Heart left ventricle (tissue), 16 donors: Measurements from ENCODE around the gene MYH10. TPM values are rescaled to one million over a fixed set of nuclear protein-coding genes. Genes with fewer than 3 reads are reported as not detected.
A peak's percentile ranks its signal among the peaks of the same experiment; 100 is the strongest.

Source experiments
- ATAC-seq, 4 donors: fragments of 200-7000 bp; cut with Tn5 transposase; one replicate each; pipeline ENCODE4 v1.9.1; 2020 to 2022; ENCODE audit warnings: moderate library complexity in 4 of 4, mild to moderate bottlenecking in 3 of 4, moderate number of reproducible peaks in 1 of 4
- DNase-seq, 5 donors: peaks; one replicate each; pipeline ENCODE4 v3.0.0-alpha.2; 2020
- H3K27ac ChIP-seq, 12 donors: fragments of 200-600 bp; sonication (generic) in 4 of 12; one replicate each; pipeline versions ENCODE4 v1.5.0 to v1.8.0; 2016 to 2022; ENCODE audit warnings: mild to moderate bottlenecking in 2 of 12
- H3K27me3 ChIP-seq, 9 donors: fragments of 200-600 bp; sonication (generic) in 2 of 9; one replicate each; pipeline versions ENCODE4 v1.5.1 to v1.8.0; 2016 to 2022; ENCODE audit warnings: mild to moderate bottlenecking in 3 of 9
- H3K36me3 ChIP-seq, 9 donors: fragments of 200-600 bp; sonication (generic) in 2 of 9; one replicate each; pipeline versions ENCODE4 v1.5.0 to v1.8.0; 2018 to 2022; ENCODE audit warnings: mild to moderate bottlenecking in 2 of 9
- H3K4me1 ChIP-seq, 12 donors: fragments of 200-600 bp; sonication (generic) in 4 of 12; one replicate each; pipeline versions ENCODE4 v1.5.0 to v1.8.0; 2016 to 2022; ENCODE audit warnings: mild to moderate bottlenecking in 3 of 12
- H3K4me3 ChIP-seq, 12 donors: fragments of 200-600 bp; sonication (generic) in 4 of 12; one replicate each; pipeline versions ENCODE4 v1.5.0 to v1.8.0; 2017 to 2022; ENCODE audit warnings: mild to moderate bottlenecking in 9 of 12, moderate library complexity in 4 of 12
- H3K9me3 ChIP-seq, 12 donors: fragments of 200-600 bp; sonication (generic) in 4 of 12; one replicate each; pipeline versions ENCODE4 v1.5.0 to v1.8.0; 2016 to 2022; ENCODE audit warnings: mild to moderate bottlenecking in 1 of 12
- POLR2A ChIP-seq, 2 donors: fragments of 450-650 bp; IDR thresholded peaks; one replicate each; pipeline ENCODE4 v1.6.1; 2017; ENCODE audit warnings: antibody characterized with exemption in 2 of 2, mild to moderate bottlenecking in 2 of 2, moderate library complexity in 2 of 2
- WGBS, 4 donors: extraction: QIAGEN DNeasy Blood & Tissue Kit in 2 of 4; methylation state at CpG; one replicate each; pipeline versions ENCODE4 v1.1.5 to v1.1.7; 2013 to 2018; 5-methylcytosine and 5-hydroxymethylcytosine counted together
- intact Hi-C, 10 donors: fragments of 100-400 bp; cut with DNase I; formaldehyde crosslinking; loops; one replicate each; pipeline versions ENCODE4 v1.11.1 to v1.14.2; 2022
- polyA plus RNA-seq, 2 donors: library from polyadenylated mRNA; stranded (reverse); fragments of 200-250 nt; gene quantifications; one replicate each; pipeline ENCODE4 v1.2.3, GENCODE V29; 2013
- total RNA-seq, 9 donors: library from RNA; depleted of rRNA in 2 of 9; stranded (reverse); fragments of >200 nt in 2 of 9; fragmentation: NEBNext Ultra II Directional in 3 of 9; extraction: Animal tissue kit (Norgen Biotek cat#: 25700) in 3 of 9; gene quantifications; one replicate each; pipeline versions ENCODE4 v1.1.0 to v1.2.4, GENCODE V29; 2016 to 2023
- TF ChIP-seq, protein P1 (sequence below), 12 donors: fragments of 200-600 bp; sonication (generic) in 4 of 12; IDR thresholded peaks; one replicate each; pipeline versions ENCODE4 v1.5.0 to v1.8.0; 2018 to 2022; ENCODE audit warnings: antibody characterized with exemption in 12 of 12, mild to moderate bottlenecking in 5 of 12
- donor health status: ischemic (EF 13 %, LVEDD 7.1; RV severe dilation, severe dysfunction).
- donor health status: healthy with polysubstance abuse.
- donor health status: DM: no; HTN: yes; CAD: no.
- donor health status: DM: no; HTN: no; CAD: no.
- donor health status: ischemic (EF 25% LVEDD 6.9; RV normal size, moderate dysfunction).
- donor health status: ischemic (EF 25% LVEDD 5.7; RV mildly dilated, moderate dysfunction).
- donor health status: healthy.
- donor health status: DM: yes; HTN: yes; CAD: no.
- donor health status: ischemic (EF 35%, LVEDD 5.7; RV mildly dilated, moderate dysfunction).
- donor health status: nonischemic (EF 11% LVEDD 7.7; RV severe dilation, severe dysfunction).
- donor health status: DM: yes; HTN: yes; CAD: no.
- donor health status: PGD.
- donor health status: ischemic (EF 29% LVEDD 5.4; RV normal size, mild dysfunction).
- donor health status: nonischemic (EF 23%, LVEDD 6.1; RV moderate dilation, normal function).

Gene MYH10
- total and polyA plus RNA-seq, 11 donors: 10.6 to 62.1 (median 35.2) TPM

DNA sequence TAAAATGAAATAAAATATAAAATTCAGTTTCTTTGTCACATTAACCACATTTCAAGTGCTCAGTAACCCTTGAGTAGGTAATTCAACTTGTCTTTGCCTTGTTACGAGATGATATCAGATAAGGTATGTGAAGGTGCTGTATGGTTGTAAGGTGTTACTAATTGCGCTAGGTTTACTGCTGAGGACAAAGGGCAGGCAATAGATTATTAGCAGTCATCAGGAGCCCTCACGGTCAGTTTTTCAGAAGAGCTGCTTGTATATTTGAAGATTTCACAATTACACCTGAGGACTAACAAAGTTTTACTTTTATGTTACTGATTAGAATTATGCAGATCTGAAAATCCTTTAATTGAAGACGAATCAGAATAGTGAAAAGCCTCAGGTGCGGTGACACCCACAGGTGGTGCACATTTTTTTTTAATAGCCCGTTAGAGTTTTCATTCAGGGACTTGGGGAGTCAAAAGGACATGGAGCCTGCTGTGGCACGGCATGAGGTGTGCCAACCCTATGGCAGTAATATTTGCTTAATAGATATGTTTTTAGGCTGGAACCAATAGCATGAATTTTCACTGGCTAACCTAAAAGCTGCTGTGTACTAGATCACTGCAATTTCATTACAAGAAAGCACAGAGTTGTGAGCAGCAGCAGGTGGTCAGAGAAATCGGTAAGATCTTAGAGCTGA, 178.5 kb downstream of the MYH10 start:
- Histone ChIP-seq H3K4me3 (no peak overlapping the region), H3K9me3 (no peaks in the 10 kb centered on the region), H3K4me1 (peaks cover 0 to 24% (median 6%) of the 10 kb centered on the region in 12 donors), H3K27me3 (no peaks in the 10 kb centered on the region), H3K27ac (no peak overlapping the region), H3K36me3 (peaks cover 0 to 100% (median 94%) of the 10 kb centered on the region in 9 donors)
- TF ChIP-seq POLR2A (IDR thresholded peaks at IDR 0.05): no peak
- TF ChIP-seq, protein P1, sequence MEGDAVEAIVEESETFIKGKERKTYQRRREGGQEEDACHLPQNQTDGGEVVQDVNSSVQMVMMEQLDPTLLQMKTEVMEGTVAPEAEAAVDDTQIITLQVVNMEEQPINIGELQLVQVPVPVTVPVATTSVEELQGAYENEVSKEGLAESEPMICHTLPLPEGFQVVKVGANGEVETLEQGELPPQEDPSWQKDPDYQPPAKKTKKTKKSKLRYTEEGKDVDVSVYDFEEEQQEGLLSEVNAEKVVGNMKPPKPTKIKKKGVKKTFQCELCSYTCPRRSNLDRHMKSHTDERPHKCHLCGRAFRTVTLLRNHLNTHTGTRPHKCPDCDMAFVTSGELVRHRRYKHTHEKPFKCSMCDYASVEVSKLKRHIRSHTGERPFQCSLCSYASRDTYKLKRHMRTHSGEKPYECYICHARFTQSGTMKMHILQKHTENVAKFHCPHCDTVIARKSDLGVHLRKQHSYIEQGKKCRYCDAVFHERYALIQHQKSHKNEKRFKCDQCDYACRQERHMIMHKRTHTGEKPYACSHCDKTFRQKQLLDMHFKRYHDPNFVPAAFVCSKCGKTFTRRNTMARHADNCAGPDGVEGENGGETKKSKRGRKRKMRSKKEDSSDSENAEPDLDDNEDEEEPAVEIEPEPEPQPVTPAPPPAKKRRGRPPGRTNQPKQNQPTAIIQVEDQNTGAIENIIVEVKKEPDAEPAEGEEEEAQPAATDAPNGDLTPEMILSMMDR (IDR thresholded peaks at IDR 0.05): no peak
- 84 to 93% (median 90%) methylated on average over 8 of the region's 8 CpGs for WGBS, 4 donors
- DNase-seq (no peak), ATAC-seq (no peak)
- intact Hi-C loops: no loop called here

DNA sequence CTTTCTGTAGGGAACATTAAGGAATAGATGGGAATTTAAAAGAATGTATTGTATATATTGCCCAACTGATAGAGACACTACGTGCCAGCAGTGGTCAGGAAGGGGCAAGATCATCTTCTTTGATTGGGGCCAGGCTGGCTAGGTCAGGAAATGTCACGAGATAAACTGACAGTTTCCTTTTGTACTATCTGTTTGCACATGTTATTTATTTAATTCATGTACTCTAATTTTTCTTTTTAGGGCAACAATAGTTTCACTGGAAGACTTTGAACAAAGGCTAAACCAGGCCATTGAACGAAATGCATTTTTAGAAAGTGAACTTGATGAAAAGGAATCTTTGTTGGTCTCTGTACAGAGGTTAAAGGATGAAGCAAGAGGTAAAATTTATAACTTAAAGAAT, 182.2 kb downstream of the MYH10 start:
- Histone ChIP-seq H3K4me3 (no peak overlapping the region), H3K9me3 (no peaks in the 10 kb centered on the region), H3K27ac (peak overlapping the region in 2 of 12 donors; percentile 2 to 15), H3K27me3 (no peaks in the 10 kb centered on the region), H3K4me1 (peaks cover 0 to 52% (median 25%) of the 10 kb centered on the region in 12 donors), H3K36me3 (peaks cover 0 to 99% (median 85%) of the 10 kb centered on the region in 9 donors)
- no peak for TF ChIP-seq POLR2A (IDR thresholded peaks at IDR 0.05)
- TF ChIP-seq, protein P1 (IDR thresholded peaks at IDR 0.05): no peak
- WGBS, 4 donors: 35 to 65% (median 44%) methylated on average over 3 of the region's 3 CpGs
- DNase-seq: no peak
- intact Hi-C loops: no loop called here
- no peak for ATAC-seq

DNA sequence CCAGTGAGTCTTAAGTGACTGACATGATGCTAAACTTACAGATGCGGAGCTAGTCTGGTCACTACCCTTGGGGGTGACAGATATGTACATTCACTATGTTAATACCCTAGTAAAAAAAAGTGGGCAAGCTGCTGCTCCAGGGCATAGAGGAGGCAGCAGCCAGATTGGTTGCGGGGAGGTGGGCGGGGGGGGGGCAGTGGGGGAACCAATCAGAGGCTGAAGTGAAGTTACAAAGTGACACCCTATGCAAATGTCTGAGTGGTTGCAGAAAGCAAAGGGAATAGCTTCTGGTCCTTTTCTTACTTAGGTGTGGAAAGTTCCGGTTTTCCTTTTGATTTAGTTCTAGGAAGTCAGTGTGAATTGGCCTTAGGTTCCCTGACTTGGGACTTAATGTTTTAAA, 182.7 kb downstream of the MYH10 start:
- no peaks in the 10 kb centered on the region for H3K27me3 ChIP-seq
- no peak for TF ChIP-seq POLR2A (IDR thresholded peaks at IDR 0.05)
- H3K4me1 ChIP-seq: peaks cover 0 to 56% (median 27%) of the 10 kb centered on the region in 12 donors
- no peaks in the 10 kb centered on the region for H3K9me3 ChIP-seq
- intact Hi-C loops: no loop called here
- ATAC-seq: peak in 2 of 4 donors; percentile 42 to 63
- 51 to 67% (median 57%) methylated on average over 4 of the region's 4 CpGs for WGBS, 4 donors
- peak overlapping the region in 1 of 12 donors; percentile 2 for H3K27ac ChIP-seq
- H3K36me3 ChIP-seq: peaks cover 0 to 94% (median 80%) of the 10 kb centered on the region in 9 donors
- H3K4me3 ChIP-seq: no peak overlapping the region
- no peak for DNase-seq

DNA sequence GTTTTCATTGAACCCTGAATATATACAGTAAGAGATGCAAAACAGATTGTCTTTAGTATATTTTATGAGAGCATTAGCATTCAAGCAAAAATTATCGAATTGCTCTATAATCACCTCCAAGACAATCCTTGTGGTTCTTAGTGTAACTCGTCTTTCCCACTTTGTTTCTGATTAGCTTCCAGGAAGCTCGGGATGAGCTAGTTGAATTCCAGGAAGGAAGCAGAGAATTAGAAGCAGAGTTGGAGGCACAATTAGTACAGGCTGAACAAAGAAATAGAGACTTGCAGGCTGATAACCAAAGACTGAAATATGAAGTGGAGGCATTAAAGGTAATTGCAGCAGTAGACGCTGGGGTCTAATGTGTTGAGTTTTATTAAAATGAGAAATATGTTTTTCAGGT, 185.0 kb downstream of the MYH10 start:
- no peaks in the 10 kb centered on the region for H3K27me3 ChIP-seq
- H3K27ac ChIP-seq: peak overlapping the region in 9 of 12 donors; percentile 1 to 38 (median 22)
- no peak for DNase-seq
- intact Hi-C loops: no loop called here
- TF ChIP-seq, protein P1 (IDR thresholded peaks at IDR 0.05): no peak
- no peak for TF ChIP-seq POLR2A (IDR thresholded peaks at IDR 0.05)
- WGBS, 4 donors: 46 to 55% (median 53%) methylated on average over 4 of the region's 4 CpGs
- H3K36me3 ChIP-seq: peaks cover 0 to 71% (median 60%) of the 10 kb centered on the region in 9 donors
- peaks cover 0 to 76% (median 45%) of the 10 kb centered on the region in 12 donors for H3K4me1 ChIP-seq
- ATAC-seq: peak in 1 of 4 donors; percentile 38
- peak overlapping the region in 1 of 12 donors; percentile 4 for H3K4me3 ChIP-seq
- no peaks in the 10 kb centered on the region for H3K9me3 ChIP-seq
